Measurements from ENCODE around the gene CLASP1. TPM values are rescaled to one million over a fixed set of nuclear protein-coding genes. Genes with fewer than 3 reads are reported as not detected.

The CLASP1 gene
- total and polyA plus RNA-seq, 2 experiments from 2014 or later = 16.6 to 56.3 TPM

GRCh38 chr2:121627525-121628050, 21.7 kb downstream of the CLASP1 start:
- H3K27me3 Mint-ChIP-seq (ENCODE audit: insufficient read depth, low read depth, poor library complexity) = no peaks in the 10 kb centered on the region
- H3K4me3 ChIP-seq = no peak overlapping the region
- no peaks in the 10 kb centered on the region for H3K9me2 ChIP-seq (ENCODE audit: insufficient read depth)
- no peak for ATAC-seq
- H4K20me1 ChIP-seq (replicated peaks; ENCODE audit: insufficient read depth) = peaks cover 21% of the 10 kb centered on the region
- no peak overlapping the region for H3K4me2 ChIP-seq
- H2AFZ ChIP-seq = no peak overlapping the region
- no peaks in the 10 kb centered on the region for H3K4me1 ChIP-seq (ENCODE audit: insufficient read depth)
- no peaks in the 10 kb centered on the region for H3K4me1 Mint-ChIP-seq
- DNase-seq (ENCODE audit: low spot score) = no peak
- peaks cover 9% of the 10 kb centered on the region; the same call in 2 of the 3 replicates for H3K36me3 Mint-ChIP-seq (ENCODE audit: low read depth)
- no peaks in the 10 kb centered on the region; the same call in 2 of the 3 replicates for H3K9me3 Mint-ChIP-seq
- H3K27ac ChIP-seq (ENCODE audit: low read depth) = 0 out of 2 replicates have a peak overlapping the region, but pooled peaks have one; percentile 21
- no peak overlapping the region for H3K4me3 Mint-ChIP-seq
- H3K27ac Mint-ChIP-seq = no peak overlapping the region
- no peaks in the 10 kb centered on the region for H3K36me3 ChIP-seq (ENCODE audit: insufficient read depth)
- TF ChIP-seq STAT1 (IDR thresholded peaks at IDR 0.05; ENCODE audit: unreplicated experiment) = no peak
- TF ChIP-seq NANOG (IDR thresholded peaks at IDR 0.05; ENCODE audit: borderline replicate concordance) = no peak
- no peak for TF ChIP-seq CTCF (conservative IDR thresholded peaks at IDR 0.05; ENCODE audit: low read depth in 2 of 2)
- TF ChIP-seq REST (IDR thresholded peaks at IDR 0.05; ENCODE audit: unreplicated experiment) = no peak
- no peak for TF ChIP-seq EZH2 (IDR thresholded peaks at IDR 0.05; ENCODE audit: low read depth, unreplicated experiment)
- no peak for TF ChIP-seq ZNF462 (CRISPR knock-in tag; IDR thresholded peaks at IDR 0.05)
- TF ChIP-seq ZNF331 (CRISPR knock-in tag; IDR thresholded peaks at IDR 0.05; ENCODE audit: low read depth) = no peak
- no peak for TF ChIP-seq ETS1 (IDR thresholded peaks at IDR 0.05)
- no peak for TF ChIP-seq POLR2AphosphoS5 (IDR thresholded peaks at IDR 0.05; ENCODE audit: low read depth)
- TF ChIP-seq JUNB (IDR thresholded peaks at IDR 0.05; ENCODE audit: unreplicated experiment) = no peak
- no peak for TF ChIP-seq CREB1 (CRISPR knock-in tag; IDR thresholded peaks at IDR 0.05; ENCODE audit: low read depth)
- no peak for TF ChIP-seq ZNF114 (CRISPR knock-in tag; IDR thresholded peaks at IDR 0.05)
- H3F3A ChIP-seq (replicated peaks; ENCODE audit: low read depth) = no peaks in the 10 kb centered on the region
- peaks cover 93% of the 10 kb centered on the region for H3K79me2 ChIP-seq (replicated peaks; ENCODE audit: insufficient read depth)
- H3K27me3 ChIP-seq (ENCODE audit: insufficient read depth) = no peaks in the 10 kb centered on the region
